OCI-LY3 (cell line): ENCODE measurements around the gene MMP3.

Experiments used
- EZH2phosphoT487 ChIP-seq: fragments of 200-600 bp; shearing (Covaris generic); IDR thresholded peaks from 2 replicates; pipeline ENCODE4 v1.6.1; 2018; ENCODE audit warnings: antibody characterized with exemption, mixed run types, low read depth
- TF ChIP-seq, protein P1 (sequence below): fragments of 200-600, 300-600 bp; sonication (generic); IDR thresholded peaks from 2 replicates; pipeline ENCODE4 v1.5.1; 2014; ENCODE audit warnings: antibody characterized with exemption, low read length, low read depth

- TF ChIP-seq, protein P1, sequence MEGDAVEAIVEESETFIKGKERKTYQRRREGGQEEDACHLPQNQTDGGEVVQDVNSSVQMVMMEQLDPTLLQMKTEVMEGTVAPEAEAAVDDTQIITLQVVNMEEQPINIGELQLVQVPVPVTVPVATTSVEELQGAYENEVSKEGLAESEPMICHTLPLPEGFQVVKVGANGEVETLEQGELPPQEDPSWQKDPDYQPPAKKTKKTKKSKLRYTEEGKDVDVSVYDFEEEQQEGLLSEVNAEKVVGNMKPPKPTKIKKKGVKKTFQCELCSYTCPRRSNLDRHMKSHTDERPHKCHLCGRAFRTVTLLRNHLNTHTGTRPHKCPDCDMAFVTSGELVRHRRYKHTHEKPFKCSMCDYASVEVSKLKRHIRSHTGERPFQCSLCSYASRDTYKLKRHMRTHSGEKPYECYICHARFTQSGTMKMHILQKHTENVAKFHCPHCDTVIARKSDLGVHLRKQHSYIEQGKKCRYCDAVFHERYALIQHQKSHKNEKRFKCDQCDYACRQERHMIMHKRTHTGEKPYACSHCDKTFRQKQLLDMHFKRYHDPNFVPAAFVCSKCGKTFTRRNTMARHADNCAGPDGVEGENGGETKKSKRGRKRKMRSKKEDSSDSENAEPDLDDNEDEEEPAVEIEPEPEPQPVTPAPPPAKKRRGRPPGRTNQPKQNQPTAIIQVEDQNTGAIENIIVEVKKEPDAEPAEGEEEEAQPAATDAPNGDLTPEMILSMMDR: no peak
- TF ChIP-seq EZH2phosphoT487: no peak
Measured at GRCh38 chr11:102853055-102853454, 9.6 kb upstream of the MMP3 start.
